PFSK-1 (cell line): ENCODE results near the gene SORBS1.

Experiments used
- FOXP2 ChIP-seq: optimal IDR thresholded peaks from 2 replicates; pipeline ENCODE3; 2011; ENCODE audit warnings: borderline replicate concordance, control low read depth, inconsistent platforms; ENCODE audit not compliant: insufficient read depth; ENCODE audit errors: extremely low read length, extremely low read depth
- POLR2AphosphoS5 ChIP-seq: IDR thresholded peaks from 2 replicates; pipeline ENCODE4 v1.6.1; 2012; ENCODE audit warnings: low read depth, mild to moderate bottlenecking, control low read depth, low read length, moderate library complexity
- SIN3A ChIP-seq: IDR thresholded peaks from 2 replicates; pipeline ENCODE4 v1.6.1; 2012; ENCODE audit warnings: mild to moderate bottlenecking, low read length, moderate library complexity, borderline replicate concordance; ENCODE audit not compliant: insufficient read depth
- TAF1 ChIP-seq: IDR thresholded peaks from 2 replicates; pipeline ENCODE4 v1.6.1; 2012; ENCODE audit warnings: low read length, control low read depth, borderline replicate concordance; ENCODE audit not compliant: insufficient read depth
- TF ChIP-seq, protein P1 (sequence below), 2 experiments: IDR thresholded peaks; 2 replicates each; pipeline versions ENCODE4 v1.6.1 to v1.8.0; 2011 to 2012; ENCODE audit warnings: low read depth in 2 of 2, low read length in 2 of 2, control low read depth in 1 of 2, inconsistent platforms in 1 of 2, mild to moderate bottlenecking in 1 of 2, moderate library complexity in 1 of 2; ENCODE audit not compliant: insufficient read depth in 1 of 2

The SORBS1 gene

GRCh38 chr10:95290461-95291364, 270.5 kb downstream of the SORBS1 start, which contains the start of gene PDLIM1:
TSS of gene PDLIM1 (minus strand) at chr10:95291003. CDS start at chr10:95290915, 88 bp downstream.
- no peak for TF ChIP-seq SIN3A
- no peak for TF ChIP-seq TAF1
- no peak for TF ChIP-seq FOXP2
- TF ChIP-seq, protein P1, sequence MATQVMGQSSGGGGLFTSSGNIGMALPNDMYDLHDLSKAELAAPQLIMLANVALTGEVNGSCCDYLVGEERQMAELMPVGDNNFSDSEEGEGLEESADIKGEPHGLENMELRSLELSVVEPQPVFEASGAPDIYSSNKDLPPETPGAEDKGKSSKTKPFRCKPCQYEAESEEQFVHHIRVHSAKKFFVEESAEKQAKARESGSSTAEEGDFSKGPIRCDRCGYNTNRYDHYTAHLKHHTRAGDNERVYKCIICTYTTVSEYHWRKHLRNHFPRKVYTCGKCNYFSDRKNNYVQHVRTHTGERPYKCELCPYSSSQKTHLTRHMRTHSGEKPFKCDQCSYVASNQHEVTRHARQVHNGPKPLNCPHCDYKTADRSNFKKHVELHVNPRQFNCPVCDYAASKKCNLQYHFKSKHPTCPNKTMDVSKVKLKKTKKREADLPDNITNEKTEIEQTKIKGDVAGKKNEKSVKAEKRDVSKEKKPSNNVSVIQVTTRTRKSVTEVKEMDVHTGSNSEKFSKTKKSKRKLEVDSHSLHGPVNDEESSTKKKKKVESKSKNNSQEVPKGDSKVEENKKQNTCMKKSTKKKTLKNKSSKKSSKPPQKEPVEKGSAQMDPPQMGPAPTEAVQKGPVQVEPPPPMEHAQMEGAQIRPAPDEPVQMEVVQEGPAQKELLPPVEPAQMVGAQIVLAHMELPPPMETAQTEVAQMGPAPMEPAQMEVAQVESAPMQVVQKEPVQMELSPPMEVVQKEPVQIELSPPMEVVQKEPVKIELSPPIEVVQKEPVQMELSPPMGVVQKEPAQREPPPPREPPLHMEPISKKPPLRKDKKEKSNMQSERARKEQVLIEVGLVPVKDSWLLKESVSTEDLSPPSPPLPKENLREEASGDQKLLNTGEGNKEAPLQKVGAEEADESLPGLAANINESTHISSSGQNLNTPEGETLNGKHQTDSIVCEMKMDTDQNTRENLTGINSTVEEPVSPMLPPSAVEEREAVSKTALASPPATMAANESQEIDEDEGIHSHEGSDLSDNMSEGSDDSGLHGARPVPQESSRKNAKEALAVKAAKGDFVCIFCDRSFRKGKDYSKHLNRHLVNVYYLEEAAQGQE (IDR thresholded peaks at IDR 0.05; ENCODE audit: insufficient read depth in 1 of 2, low read depth in 2 of 2, low read length in 2 of 2): no peak
- TF ChIP-seq POLR2AphosphoS5: no peak

DNA sequence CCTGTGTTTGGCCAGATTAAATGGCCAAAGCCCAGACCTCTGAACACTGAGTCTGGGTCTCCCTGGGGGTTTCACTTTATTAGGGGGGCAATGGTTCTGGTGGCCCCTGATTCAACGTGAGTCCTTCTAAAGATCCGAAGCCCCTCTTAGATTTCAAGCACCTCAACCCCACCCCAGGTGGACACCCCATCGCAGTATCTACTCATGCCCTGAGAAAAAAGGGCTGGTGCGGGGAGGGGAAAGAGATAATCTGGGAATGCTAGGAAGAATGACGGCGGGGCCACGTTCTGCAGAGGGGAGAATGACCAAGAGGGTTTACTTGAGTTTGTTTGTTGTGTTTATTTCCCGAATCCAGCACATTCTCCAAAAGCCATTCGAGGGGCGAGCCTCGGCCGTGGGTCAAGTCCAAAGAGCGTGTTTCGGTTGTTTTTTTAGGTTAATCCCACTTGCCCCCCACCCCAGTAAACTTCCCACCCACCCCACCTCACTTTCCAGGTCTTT, 271.2 kb downstream of the SORBS1 start:
- TF ChIP-seq TAF1 (no peak), SIN3A (no peak), POLR2AphosphoS5 (no peak), FOXP2 (no peak)
- TF ChIP-seq, protein P1 (IDR thresholded peaks at IDR 0.05; ENCODE audit: insufficient read depth in 1 of 2, low read depth in 2 of 2, low read length in 2 of 2): no peak

DNA sequence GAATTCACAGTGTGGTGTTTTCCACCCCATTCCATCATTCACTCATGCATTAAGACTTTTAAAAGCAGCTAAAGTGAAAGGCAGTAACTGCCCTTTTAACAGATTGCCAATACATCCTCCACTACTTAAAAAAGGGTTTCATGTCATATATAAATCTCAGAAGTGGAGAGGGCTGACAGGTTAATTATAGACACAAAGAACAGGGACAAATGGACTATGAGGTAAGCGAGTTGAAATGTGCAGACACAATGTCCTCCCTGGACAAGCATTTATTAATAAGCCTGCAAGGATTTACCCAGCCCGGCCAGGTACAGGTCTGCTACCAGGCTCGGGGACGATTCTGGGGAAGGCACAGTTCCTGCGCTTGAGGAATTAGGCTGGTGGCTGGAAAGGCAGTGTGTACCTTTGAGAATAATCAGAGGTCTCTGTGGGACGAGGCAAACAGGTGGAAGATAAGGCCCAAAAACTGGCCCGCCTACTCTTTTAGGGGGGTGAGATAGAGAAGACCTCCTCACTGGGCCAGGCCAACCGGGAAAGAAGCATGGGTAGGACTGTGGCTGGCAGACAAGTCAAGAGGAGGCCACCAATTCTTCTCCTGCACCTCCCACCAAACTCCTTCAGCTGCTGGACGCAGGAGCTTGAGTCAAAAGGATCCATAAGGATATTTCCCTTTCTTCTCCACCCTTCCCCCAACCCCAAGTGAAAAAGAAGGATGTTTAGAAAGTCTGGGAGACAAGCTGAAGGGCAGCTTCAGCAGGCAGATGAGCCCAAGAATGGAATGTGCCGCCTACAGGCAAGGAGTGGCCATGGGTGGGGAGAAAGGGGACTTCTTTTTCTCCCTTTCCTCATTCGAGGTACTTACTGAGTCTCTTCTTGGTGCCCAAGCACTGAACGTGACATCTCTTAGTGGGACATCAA, 271.9 kb downstream of the SORBS1 start:
- TF ChIP-seq POLR2AphosphoS5 (no peak), SIN3A (no peak)
- TF ChIP-seq, protein P1 (IDR thresholded peaks at IDR 0.05; ENCODE audit: insufficient read depth in 1 of 2, low read depth in 2 of 2, low read length in 2 of 2): no peak

- TF ChIP-seq SIN3A: no peak
- no peak for TF ChIP-seq FOXP2
- TF ChIP-seq, protein P1 (IDR thresholded peaks at IDR 0.05; ENCODE audit: insufficient read depth in 1 of 2, low read depth in 2 of 2, low read length in 2 of 2): no peak
- no peak for TF ChIP-seq TAF1
- TF ChIP-seq POLR2AphosphoS5: no peak
Measured at GRCh38 chr10:95288303-95288702, 272.9 kb downstream of the SORBS1 start.
